Naive thymus-derived CD4-positive, alpha-beta T cell (primary cell): ENCODE measurements around the gene FGF4. TPM values are rescaled to one million over a fixed set of nuclear protein-coding genes. Genes with fewer than 3 reads are reported as not detected.

ENCODE experiments used
- ATAC-seq: fragments of 150-1000 bp; cut with Tn5 transposase; 2 replicates; pipeline ENCODE4 v1.10.0; 2021; ENCODE audit warnings: mild to moderate bottlenecking, moderate library complexity
- CTCF ChIA-PET: fragments of 350-600 bp; sonication (Branson Sonifier 250); formaldehyde crosslinking; loops from one replicate; lab custom pipeline; 2021; ENCODE audit warnings: antibody characterized with exemption; lab: Charles Lee
- POLR2A ChIA-PET: fragments of 350-600 bp; sonication (Branson Sonifier 250); formaldehyde crosslinking; loops from one replicate; lab custom pipeline; 2021; ENCODE audit warnings: antibody characterized with exemption, inconsistent platforms; lab: Charles Lee
- DNase-seq, 9 donors: peaks; one replicate each; pipeline versions ENCODE4 v3.0.0 to v3.0.0-alpha.2; 2020 to 2022; ENCODE audit warnings: mixed read lengths in 1 of 9
- H3K27ac ChIP-seq: one replicate; pipeline ENCODE4 v1.7.0; 2013; ENCODE audit warnings: mild to moderate bottlenecking, low read depth, low read length, moderate library complexity
- H3K27me3 ChIP-seq, 2 donors: one replicate each; pipeline ENCODE4 v1.7.0; 2013; ENCODE audit warnings: low read length in 2 of 2, mild to moderate bottlenecking in 2 of 2, moderate library complexity in 2 of 2; ENCODE audit not compliant: control insufficient read depth in 2 of 2, insufficient read depth in 2 of 2
- H3K36me3 ChIP-seq, 3 experiments: 1 replicate in 2 of 3; 2 replicates in 1 of 3; pipeline ENCODE4 v1.7.0; 2013; ENCODE audit warnings: low read length in 3 of 3, mild to moderate bottlenecking in 3 of 3, moderate library complexity in 1 of 3; ENCODE audit not compliant: insufficient read depth in 3 of 3, control insufficient read depth in 2 of 3
- H3K4me1 ChIP-seq, 2 donors: one replicate each; pipeline ENCODE4 v1.7.0; 2013; ENCODE audit warnings: low read length in 2 of 2, mild to moderate bottlenecking in 2 of 2, moderate library complexity in 1 of 2; ENCODE audit not compliant: control insufficient read depth in 2 of 2, insufficient read depth in 2 of 2
- H3K4me3 ChIP-seq: 2 replicates; pipeline ENCODE4 v1.7.0; 2013; ENCODE audit warnings: mild to moderate bottlenecking, low read length
- H3K9me3 ChIP-seq, 3 experiments: 1 replicate in 2 of 3; 2 replicates in 1 of 3; pipeline ENCODE4 v1.7.0; 2013; ENCODE audit warnings: low read length in 3 of 3; ENCODE audit not compliant: control insufficient read depth in 2 of 3
- H3K27ac Mint-ChIP-seq, 9 donors: one replicate each; pipeline ENCODE4 v1.8.0; 2020 to 2022; ENCODE audit warnings: mixed read lengths in 9 of 9, mild to moderate bottlenecking in 8 of 9, moderate library complexity in 5 of 9, inconsistent platforms in 2 of 9
- H3K27me3 Mint-ChIP-seq, 5 donors: one replicate each; pipeline ENCODE4 v1.8.0; 2021 to 2022; ENCODE audit warnings: mixed read lengths in 5 of 5, mild to moderate bottlenecking in 1 of 5
- H3K36me3 Mint-ChIP-seq, 5 donors: one replicate each; pipeline ENCODE4 v1.8.0; 2020 to 2022; ENCODE audit warnings: mixed read lengths in 5 of 5, mild to moderate bottlenecking in 3 of 5, inconsistent platforms in 1 of 5
- H3K4me1 Mint-ChIP-seq, 7 donors: one replicate each; pipeline ENCODE4 v1.8.0; 2020 to 2022; ENCODE audit warnings: mixed read lengths in 7 of 7, mild to moderate bottlenecking in 3 of 7, inconsistent platforms in 1 of 7
- H3K4me3 Mint-ChIP-seq, 10 donors: one replicate each; pipeline ENCODE4 v1.8.0; 2020 to 2022; ENCODE audit warnings: mild to moderate bottlenecking in 10 of 10, mixed read lengths in 10 of 10, moderate library complexity in 6 of 10, inconsistent platforms in 2 of 10
- H3K9me3 Mint-ChIP-seq, 11 donors: one replicate each; pipeline ENCODE4 v1.8.0; 2020 to 2022; ENCODE audit warnings: mixed read lengths in 11 of 11, mild to moderate bottlenecking in 4 of 11, inconsistent platforms in 1 of 11, moderate library complexity in 1 of 11
- intact Hi-C, 2 donors: fragments of 100-400 bp; cut with micrococcal nuclease; formaldehyde crosslinking; loops; one replicate each; pipeline ENCODE4 v1.15.1; 2023
- polyA plus RNA-seq, 2 donors: library from polyadenylated mRNA; unstranded; fragments of 300-500 nt; fragmentation: Illumina TruSeq; gene quantifications; one replicate each; pipeline ENCODE4 v1.2.3, GENCODE V29; 2021
- total RNA-seq, 6 experiments: library from RNA in 5 of 6; stranded (reverse) in 5 of 6; gene quantifications; 1 replicate in 5 of 6; 2 replicates in 1 of 6; pipeline ENCODE4 v1.2.3 and lab custom pipeline; 2021 to 2026

The FGF4 gene
- total and polyA plus RNA-seq, 7 experiments from 2014 or later, result not detected

DNA sequence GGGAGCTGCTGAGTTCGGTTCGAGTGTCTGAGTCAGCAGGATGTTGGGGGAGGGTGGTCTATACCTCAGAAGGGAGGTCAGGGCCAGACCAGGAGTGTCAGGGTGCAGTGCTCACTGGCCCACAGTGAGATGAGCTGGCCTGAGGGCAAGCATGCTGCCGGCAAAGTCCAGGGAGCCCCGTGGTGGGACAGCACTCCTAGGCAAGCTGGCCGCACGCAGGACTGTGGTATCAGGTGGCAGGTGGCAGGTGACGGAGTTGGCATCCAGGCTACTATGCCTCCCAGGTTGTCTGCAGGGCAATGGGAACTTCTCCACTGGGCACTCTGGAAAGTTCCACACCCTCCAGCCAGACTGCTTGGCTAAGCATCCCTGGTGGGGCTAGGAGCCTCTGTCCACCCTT, 39.3 kb upstream of the FGF4 start:
- DNase-seq (no peak), ATAC-seq (no peak)
- Mint-ChIP-seq H3K4me1 (no peaks in the 10 kb centered on the region), H3K9me3 (peaks cover 0 to 3% (median 0%) of the 10 kb centered on the region in 11 donors), H3K36me3 (no peaks in the 10 kb centered on the region), H3K27ac (no peak overlapping the region), H3K27me3 (peaks cover 19 to 45% (median 34%) of the 10 kb centered on the region in 5 donors), H3K4me3 (no peak overlapping the region)
- H3K9me3 ChIP-seq, result no peaks in the 10 kb centered on the region
- H3K4me1 ChIP-seq, result no peaks in the 10 kb centered on the region
- POLR2A ChIA-PET, result no interaction called here
- CTCF ChIA-PET, result no interaction called here
- intact Hi-C loops, result no loop called here
- no peak overlapping the region for H3K27ac ChIP-seq
- H3K27me3 ChIP-seq, result no peaks in the 10 kb centered on the region
- H3K36me3 ChIP-seq, result no peaks in the 10 kb centered on the region
- no peak overlapping the region for H3K4me3 ChIP-seq

DNA sequence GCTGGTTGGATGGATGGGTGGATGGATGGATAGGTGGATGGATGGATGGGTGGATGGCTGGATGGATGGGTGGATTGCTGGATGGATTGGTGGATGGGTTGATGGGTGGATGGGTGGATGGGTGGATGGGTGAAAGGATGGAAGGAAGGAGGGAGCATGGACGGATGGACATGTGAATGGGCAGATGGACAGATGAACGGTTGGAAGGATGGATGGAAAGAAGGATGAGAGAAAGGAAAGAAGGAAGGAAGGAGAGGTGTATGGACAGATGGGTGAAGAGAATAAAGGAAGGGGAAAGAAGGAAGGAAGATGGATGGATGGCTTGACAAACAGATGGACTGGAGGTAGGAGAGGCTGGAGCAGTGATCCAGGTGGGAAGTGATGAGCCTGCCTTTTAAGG, 38.7 kb upstream of the FGF4 start:
- DNase-seq (no peak), ATAC-seq (no peak)
- no peaks in the 10 kb centered on the region for H3K36me3 ChIP-seq
- H3K27ac Mint-ChIP-seq, result no peak overlapping the region
- peaks cover 19 to 45% (median 31%) of the 10 kb centered on the region in 5 donors for H3K27me3 Mint-ChIP-seq
- no peaks in the 10 kb centered on the region for H3K4me1 Mint-ChIP-seq
- H3K4me1 ChIP-seq, result no peaks in the 10 kb centered on the region
- no peak overlapping the region for H3K4me3 ChIP-seq
- POLR2A ChIA-PET, result no interaction called here
- intact Hi-C loops, result no loop called here
- no peaks in the 10 kb centered on the region for H3K9me3 ChIP-seq
- no peaks in the 10 kb centered on the region for H3K36me3 Mint-ChIP-seq
- H3K27ac ChIP-seq, result no peak overlapping the region
- H3K4me3 Mint-ChIP-seq, result no peak overlapping the region
- H3K27me3 ChIP-seq, result no peaks in the 10 kb centered on the region
- CTCF ChIA-PET, result no interaction called here
- peaks cover 0 to 3% (median 0%) of the 10 kb centered on the region in 11 donors for H3K9me3 Mint-ChIP-seq

DNA sequence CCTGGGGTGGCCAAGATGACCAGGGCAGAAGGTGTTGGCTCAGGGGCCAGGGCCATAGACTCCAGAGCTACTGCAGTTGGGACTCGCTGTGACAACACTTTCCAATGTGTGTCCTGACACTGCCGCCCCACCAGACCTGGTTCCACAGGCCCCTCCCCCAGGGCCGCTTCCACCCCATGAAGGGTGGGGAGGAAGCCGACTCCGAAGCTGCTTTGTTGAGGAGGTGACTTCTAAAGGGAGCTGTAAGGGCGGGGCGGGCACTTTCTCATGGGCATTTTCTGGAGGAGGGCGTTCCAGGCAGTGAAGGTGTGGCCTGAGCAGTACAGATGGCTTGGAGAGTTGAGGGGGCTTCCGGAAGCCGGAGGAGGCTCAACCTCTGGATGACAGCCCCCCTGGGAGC, 37.8 kb upstream of the FGF4 start:
- no peak overlapping the region for H3K4me3 ChIP-seq
- POLR2A ChIA-PET, result no interaction called here
- no peak overlapping the region for H3K4me3 Mint-ChIP-seq

DNA sequence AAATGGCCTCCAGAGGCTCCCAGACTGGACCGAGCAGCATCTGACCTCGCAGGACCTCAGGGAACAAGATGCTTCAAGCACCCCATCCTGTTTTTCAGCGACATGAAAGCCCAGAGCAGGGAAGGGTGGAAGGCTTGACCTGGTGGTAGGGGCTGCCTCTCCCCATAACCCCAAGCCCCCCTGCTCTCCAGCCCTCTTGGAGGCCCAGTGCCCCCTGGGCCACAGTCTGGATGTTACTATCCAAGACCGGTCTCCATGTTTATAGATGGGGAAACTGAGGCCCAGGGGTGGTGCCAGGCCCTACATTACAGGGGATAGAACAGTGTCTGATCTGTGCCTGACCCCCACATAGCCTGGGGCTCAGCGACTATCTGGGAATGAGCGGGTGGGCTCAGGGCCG, 37.1 kb upstream of the FGF4 start:
- DNase-seq (no peak), ATAC-seq (no peak)
- Mint-ChIP-seq H3K4me3 (no peak overlapping the region), H3K27me3 (peaks cover 22 to 60% (median 30%) of the 10 kb centered on the region in 5 donors), H3K4me1 (no peaks in the 10 kb centered on the region), H3K36me3 (no peaks in the 10 kb centered on the region), H3K27ac (no peak overlapping the region), H3K9me3 (peaks cover 0 to 3% (median 0%) of the 10 kb centered on the region in 11 donors)
- Histone ChIP-seq H3K27me3 (no peaks in the 10 kb centered on the region), H3K9me3 (no peaks in the 10 kb centered on the region), H3K4me3 (no peak overlapping the region), H3K36me3 (no peaks in the 10 kb centered on the region), H3K27ac (no peak overlapping the region), H3K4me1 (no peaks in the 10 kb centered on the region)
- intact Hi-C loops, result no loop called here
- ChIA-PET CTCF (no interaction called here), POLR2A (no interaction called here)

More for the DNA sequence above, 37.8 kb upstream of the FGF4 start:
- H3K4me1 Mint-ChIP-seq, result no peaks in the 10 kb centered on the region
- Histone ChIP-seq H3K27ac (no peak overlapping the region), H3K9me3 (no peaks in the 10 kb centered on the region), H3K36me3 (no peaks in the 10 kb centered on the region), H3K27me3 (no peaks in the 10 kb centered on the region), H3K4me1 (no peaks in the 10 kb centered on the region)
- no peaks in the 10 kb centered on the region for H3K36me3 Mint-ChIP-seq
- no peak for ATAC-seq
- intact Hi-C loops, result no loop called here
- no peak for DNase-seq
- H3K27ac Mint-ChIP-seq, result no peak overlapping the region
- peaks cover 0 to 3% (median 0%) of the 10 kb centered on the region in 11 donors for H3K9me3 Mint-ChIP-seq
- peaks cover 22 to 53% (median 30%) of the 10 kb centered on the region in 5 donors for H3K27me3 Mint-ChIP-seq
- CTCF ChIA-PET, result no interaction called here

DNA sequence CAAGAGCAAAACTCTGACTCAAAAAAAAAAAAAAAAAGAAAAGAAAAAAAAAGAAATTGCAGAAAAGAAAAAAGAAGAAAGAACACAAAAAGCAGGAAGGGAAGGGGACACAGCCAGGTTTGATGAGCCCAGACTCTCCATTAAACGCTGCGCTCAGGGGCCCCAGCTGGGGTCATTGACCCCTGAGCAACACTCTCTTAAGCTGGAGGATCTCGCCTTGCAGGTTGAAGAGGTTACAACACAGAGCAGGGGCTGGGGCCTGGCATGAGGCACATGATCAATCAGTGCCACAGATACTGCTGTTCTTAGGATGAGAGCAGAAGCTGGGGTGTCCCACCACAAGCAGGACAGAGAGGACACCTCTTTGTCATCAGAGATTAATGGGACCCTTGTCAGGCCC, 36.3 kb upstream of the FGF4 start:
- POLR2A ChIA-PET, result no interaction called here
- H3K27me3 Mint-ChIP-seq, result peaks cover 22 to 57% (median 26%) of the 10 kb centered on the region in 5 donors
- Histone ChIP-seq H3K27ac (no peak overlapping the region), H3K4me1 (no peaks in the 10 kb centered on the region), H3K36me3 (no peaks in the 10 kb centered on the region), H3K9me3 (no peaks in the 10 kb centered on the region), H3K27me3 (no peaks in the 10 kb centered on the region), H3K4me3 (no peak overlapping the region)
- H3K4me3 Mint-ChIP-seq, result no peak overlapping the region
- no peak for DNase-seq
- CTCF ChIA-PET, result no interaction called here
- H3K4me1 Mint-ChIP-seq, result no peaks in the 10 kb centered on the region
- peaks cover 0 to 5% (median 0%) of the 10 kb centered on the region in 11 donors for H3K9me3 Mint-ChIP-seq
- no peak overlapping the region for H3K27ac Mint-ChIP-seq
- ATAC-seq, result no peak
- intact Hi-C loops, result no loop called here
- no peaks in the 10 kb centered on the region for H3K36me3 Mint-ChIP-seq

DNA sequence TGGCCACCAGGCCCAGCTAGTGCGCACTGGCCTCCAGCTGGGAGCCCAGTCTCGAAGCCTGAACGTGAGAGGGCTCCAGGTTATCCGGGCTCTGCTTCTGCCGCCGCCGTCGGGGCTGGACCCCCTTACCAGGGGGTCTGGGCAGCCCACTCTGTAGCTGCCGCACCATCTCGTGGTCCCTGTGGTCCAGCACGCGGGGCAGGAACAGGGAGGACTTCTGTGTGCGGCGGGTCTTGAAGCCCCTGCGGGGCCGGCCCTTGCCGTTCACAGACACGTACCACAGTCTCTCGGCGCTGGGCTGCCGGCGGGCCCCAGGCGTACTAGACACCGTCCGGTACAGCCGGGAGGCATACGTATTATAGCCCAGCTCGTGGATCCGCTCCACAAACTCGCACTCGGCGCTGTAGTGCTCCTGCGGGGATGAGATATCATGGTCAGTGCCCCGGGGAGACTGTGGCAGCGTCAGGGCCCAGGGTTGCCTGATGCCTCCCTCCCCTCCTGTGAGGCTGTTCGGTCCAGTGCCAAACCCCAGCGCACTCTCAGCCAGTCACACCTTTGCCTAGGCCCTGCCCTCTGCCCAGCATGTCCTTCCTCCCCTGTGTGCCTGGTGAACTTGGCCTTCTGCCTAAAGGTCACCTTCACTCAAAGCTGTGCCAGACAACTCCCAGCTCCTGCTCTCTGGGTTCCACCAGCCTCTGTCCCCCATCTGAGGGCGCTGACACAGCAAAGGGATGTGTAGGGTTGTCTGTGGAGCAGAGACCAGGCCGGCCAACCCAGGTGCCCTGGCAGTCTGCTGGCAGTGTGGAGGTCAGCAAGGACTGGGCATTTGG, 35.4 kb upstream of the FGF4 start:
- ATAC-seq, result no peak
- H3K9me3 Mint-ChIP-seq, result peaks cover 0 to 5% (median 0%) of the 10 kb centered on the region in 11 donors

DNA sequence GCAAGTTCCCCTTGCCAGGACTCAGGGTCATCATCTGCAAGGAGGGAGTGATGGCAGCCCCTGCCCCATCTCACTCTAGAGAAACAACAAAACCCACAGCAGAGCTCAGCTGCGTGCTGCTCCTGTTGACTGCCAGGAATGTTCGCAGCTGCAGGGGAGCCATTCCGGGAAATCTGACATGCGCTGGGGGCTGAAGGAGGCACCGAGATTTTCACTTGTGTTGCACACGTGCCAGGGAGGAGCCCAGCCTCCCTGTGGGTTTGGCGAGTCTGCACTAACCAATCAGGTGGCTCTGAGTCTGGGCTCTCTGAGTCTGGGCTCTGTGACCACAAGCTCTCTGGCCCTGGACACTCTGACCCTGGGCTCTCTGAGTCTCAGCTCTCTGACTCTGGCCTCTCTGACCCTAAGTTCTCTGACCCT, 33.5 kb upstream of the FGF4 start:
- Histone ChIP-seq H3K27ac (no peak overlapping the region), H3K27me3 (no peaks in the 10 kb centered on the region), H3K4me1 (no peaks in the 10 kb centered on the region), H3K4me3 (no peak overlapping the region), H3K36me3 (no peaks in the 10 kb centered on the region), H3K9me3 (no peaks in the 10 kb centered on the region)
- peaks cover 6 to 34% (median 12%) of the 10 kb centered on the region in 5 donors for H3K27me3 Mint-ChIP-seq
- H3K27ac Mint-ChIP-seq, result no peak overlapping the region
- ATAC-seq, result no peak
- ChIA-PET CTCF (no interaction called here), POLR2A (no interaction called here)
- no peaks in the 10 kb centered on the region for H3K4me1 Mint-ChIP-seq
- intact Hi-C loops, result no loop called here
- no peaks in the 10 kb centered on the region for H3K36me3 Mint-ChIP-seq
- H3K9me3 Mint-ChIP-seq, result peaks cover 0 to 5% (median 0%) of the 10 kb centered on the region in 11 donors
- H3K4me3 Mint-ChIP-seq, result no peak overlapping the region
- no peak for DNase-seq

More for the DNA sequence above, 35.4 kb upstream of the FGF4 start:
- Mint-ChIP-seq H3K4me3 (no peak overlapping the region), H3K27ac (no peak overlapping the region), H3K4me1 (no peaks in the 10 kb centered on the region), H3K27me3 (peaks cover 16 to 47% (median 19%) of the 10 kb centered on the region in 5 donors), H3K36me3 (no peaks in the 10 kb centered on the region)
- intact Hi-C loops, result no loop called here
- no peak for DNase-seq
- no peak overlapping the region for H3K4me3 ChIP-seq
- no peaks in the 10 kb centered on the region for H3K36me3 ChIP-seq
- no peak overlapping the region for H3K27ac ChIP-seq
- no peaks in the 10 kb centered on the region for H3K9me3 ChIP-seq
- no peaks in the 10 kb centered on the region for H3K4me1 ChIP-seq
- CTCF ChIA-PET, result no interaction called here
- POLR2A ChIA-PET, result no interaction called here
- H3K27me3 ChIP-seq, result no peaks in the 10 kb centered on the region
